ENCODE measurements around the gene SYNE2.

Gene SYNE2

GRCh38 chr14:63891148-63891975, 38.6 kb downstream of the SYNE2 start:
- TF ChIP-seq, protein P1, sequence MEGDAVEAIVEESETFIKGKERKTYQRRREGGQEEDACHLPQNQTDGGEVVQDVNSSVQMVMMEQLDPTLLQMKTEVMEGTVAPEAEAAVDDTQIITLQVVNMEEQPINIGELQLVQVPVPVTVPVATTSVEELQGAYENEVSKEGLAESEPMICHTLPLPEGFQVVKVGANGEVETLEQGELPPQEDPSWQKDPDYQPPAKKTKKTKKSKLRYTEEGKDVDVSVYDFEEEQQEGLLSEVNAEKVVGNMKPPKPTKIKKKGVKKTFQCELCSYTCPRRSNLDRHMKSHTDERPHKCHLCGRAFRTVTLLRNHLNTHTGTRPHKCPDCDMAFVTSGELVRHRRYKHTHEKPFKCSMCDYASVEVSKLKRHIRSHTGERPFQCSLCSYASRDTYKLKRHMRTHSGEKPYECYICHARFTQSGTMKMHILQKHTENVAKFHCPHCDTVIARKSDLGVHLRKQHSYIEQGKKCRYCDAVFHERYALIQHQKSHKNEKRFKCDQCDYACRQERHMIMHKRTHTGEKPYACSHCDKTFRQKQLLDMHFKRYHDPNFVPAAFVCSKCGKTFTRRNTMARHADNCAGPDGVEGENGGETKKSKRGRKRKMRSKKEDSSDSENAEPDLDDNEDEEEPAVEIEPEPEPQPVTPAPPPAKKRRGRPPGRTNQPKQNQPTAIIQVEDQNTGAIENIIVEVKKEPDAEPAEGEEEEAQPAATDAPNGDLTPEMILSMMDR (IDR thresholded peaks at IDR 0.05; ENCODE audit: control insufficient read depth, insufficient read depth, low read depth, low read length, missing control alignments) = no peak
- DNase-seq (ENCODE audit: low read depth) = no peak
- H3K4me3 ChIP-seq (ENCODE audit: control insufficient read depth, low read depth, low read length) = no peak overlapping the region

- no peak overlapping the region for H3K4me3 ChIP-seq (ENCODE audit: control insufficient read depth, low read depth, low read length)
- DNase-seq (ENCODE audit: low read depth) = no peak
- TF ChIP-seq, protein P1 (IDR thresholded peaks at IDR 0.05; ENCODE audit: control insufficient read depth, insufficient read depth, low read depth, low read length, missing control alignments) = no peak
Measured at GRCh38 chr14:63892265-63892664, 39.5 kb downstream of the SYNE2 start.

GRCh38 chr14:63893701-63894458, 41.1 kb downstream of the SYNE2 start:
- TF ChIP-seq, protein P1 (IDR thresholded peaks at IDR 0.05; ENCODE audit: control insufficient read depth, insufficient read depth, low read depth, low read length, missing control alignments) = no peak
- H3K4me3 ChIP-seq (ENCODE audit: control insufficient read depth, low read depth, low read length) = no peak overlapping the region
- peak; percentile 82 for DNase-seq (ENCODE audit: low read depth)

- H3K4me3 ChIP-seq (ENCODE audit: control insufficient read depth, low read depth, low read length) = no peak overlapping the region
- no peak for DNase-seq (ENCODE audit: low read depth)
- TF ChIP-seq, protein P1 (IDR thresholded peaks at IDR 0.05; ENCODE audit: control insufficient read depth, insufficient read depth, low read depth, low read length, missing control alignments) = no peak
Measured at GRCh38 chr14:63895510-63895909, 42.7 kb downstream of the SYNE2 start.

- peak; percentile 73 for DNase-seq (ENCODE audit: low read depth)
- no peak overlapping the region for H3K4me3 ChIP-seq (ENCODE audit: control insufficient read depth, low read depth, low read length)
- TF ChIP-seq, protein P1 (IDR thresholded peaks at IDR 0.05; ENCODE audit: control insufficient read depth, insufficient read depth, low read depth, low read length, missing control alignments) = no peak
Measured at GRCh38 chr14:63896278-63896720, 43.5 kb downstream of the SYNE2 start.

DNA sequence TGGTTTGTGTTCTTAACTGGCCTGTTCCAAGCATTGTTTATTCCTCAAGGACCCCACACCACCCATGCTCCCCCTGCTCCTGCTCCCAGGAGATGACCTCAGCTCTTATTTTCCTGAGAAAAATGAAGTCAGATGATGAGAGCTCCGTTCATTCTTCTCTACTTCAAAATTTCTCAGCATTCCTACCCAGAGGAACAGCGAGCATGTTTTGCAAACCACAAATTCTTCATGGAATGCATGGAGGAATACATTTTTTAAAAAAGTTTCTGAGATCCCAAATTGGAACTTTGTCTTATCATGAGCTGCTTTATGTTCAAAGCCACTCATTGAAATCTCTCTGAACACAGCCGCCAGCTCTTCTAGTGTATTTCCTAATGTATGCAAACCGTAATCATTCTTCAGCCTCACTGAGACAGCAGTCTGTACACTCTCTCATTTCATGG, 44.9 kb downstream of the SYNE2 start:
- TF ChIP-seq, protein P1 (IDR thresholded peaks at IDR 0.05; ENCODE audit: control insufficient read depth, insufficient read depth, low read depth, low read length, missing control alignments) = no peak
- DNase-seq (ENCODE audit: low read depth) = peak; percentile 10

More for the DNA sequence above, 44.9 kb downstream of the SYNE2 start:
- H3K4me3 ChIP-seq (ENCODE audit: control insufficient read depth, low read depth, low read length) = no peak overlapping the region

All from AG09309 (cell line).